SJCRH30 (cell line): ENCODE results near the gene SH3BGR. TPM values are rescaled to one million over a fixed set of nuclear protein-coding genes. Genes with fewer than 3 reads are reported as not detected.
A peak's percentile ranks its signal among the peaks of the same experiment; 100 is the strongest.
"Not testable (repeated sequence)": the region's sequence is repeated elsewhere in the genome, so short reads cannot be mapped to it uniquely, and the experiment has no call there.

ENCODE experiments used
- DNase-seq, 2 experiments: peaks; one replicate each; pipeline ENCODE4 v3.0.0-alpha.2; 2015 to 2020
- H3K27ac ChIP-seq: fragments of 250-450 bp; sonication (Bioruptor Pico); 2 replicates; pipeline ENCODE4 v1.5.1; 2020; ENCODE audit warnings: mild to moderate bottlenecking, moderate library complexity
- H3K27me3 ChIP-seq: fragments of 250-450 bp; sonication (Bioruptor Pico); 2 replicates; pipeline ENCODE4 v1.5.1; 2020; ENCODE audit warnings: mild to moderate bottlenecking, moderate library complexity
- H3K36me3 ChIP-seq: fragments of 250-450 bp; sonication (Bioruptor Pico); 2 replicates; pipeline ENCODE4 v1.5.1; 2020; ENCODE audit warnings: mild to moderate bottlenecking, moderate library complexity
- H3K4me1 ChIP-seq: fragments of 250-450 bp; sonication (Bioruptor Pico); 2 replicates; pipeline ENCODE4 v1.5.1; 2020; ENCODE audit warnings: mild to moderate bottlenecking, moderate library complexity
- H3K4me3 ChIP-seq: fragments of 250-450 bp; sonication (Bioruptor Pico); 2 replicates; pipeline ENCODE4 v1.5.1; 2020; ENCODE audit warnings: mild to moderate bottlenecking, moderate library complexity
- H3K9me3 ChIP-seq: fragments of 250-450 bp; sonication (Bioruptor Pico); replicated peaks from 2 replicates; pipeline ENCODE4 v1.5.1; 2020; ENCODE audit warnings: mild to moderate bottlenecking, moderate library complexity
- total RNA-seq: library from RNA; depleted of rRNA; stranded (reverse); fragments of >200 nt; shearing (Covaris generic); gene quantifications from 2 replicates; pipeline ENCODE4 v1.2.3, GENCODE V29; 2014

Gene SH3BGR
- total RNA-seq, 1 experiment from 2014 or later = 9.6 TPM

GRCh38 chr21:39533545-39534380 is 82.0 kb downstream of the SH3BGR start:
- Histone ChIP-seq H3K4me3 (no peak overlapping the region), H3K27ac (no peak overlapping the region), H3K27me3 (no peaks in the 10 kb centered on the region), H3K4me1 (no peaks in the 10 kb centered on the region), H3K9me3 (no peaks in the 10 kb centered on the region), H3K36me3 (no peaks in the 10 kb centered on the region)
- DNase-seq = peak in 1 of 2 experiments; percentile 28

GRCh38 chr21:39535646-39536437 is 84.1 kb downstream of the SH3BGR start:
- Histone ChIP-seq H3K36me3 (no peaks in the 10 kb centered on the region), H3K27ac (no peak overlapping the region)

GRCh38 chr21:39536835-39537234 is 85.1 kb downstream of the SH3BGR start:
- H3K27me3 ChIP-seq = no peaks in the 10 kb centered on the region
- H3K4me1 ChIP-seq = no peaks in the 10 kb centered on the region
- DNase-seq = no peak
- no peak overlapping the region for H3K27ac ChIP-seq
- no peaks in the 10 kb centered on the region for H3K9me3 ChIP-seq
- no peaks in the 10 kb centered on the region for H3K36me3 ChIP-seq
- no peak overlapping the region for H3K4me3 ChIP-seq

More at GRCh38 chr21:39535646-39536437, 84.1 kb downstream of the SH3BGR start:
- no peak overlapping the region for H3K4me3 ChIP-seq
- DNase-seq = no peak
- H3K9me3 ChIP-seq = no peaks in the 10 kb centered on the region
- H3K27me3 ChIP-seq = no peaks in the 10 kb centered on the region
- H3K4me1 ChIP-seq = no peaks in the 10 kb centered on the region

GRCh38 chr21:39537571-39537970 is 85.8 kb downstream of the SH3BGR start:
- Histone ChIP-seq H3K4me1 (no peaks in the 10 kb centered on the region), H3K9me3 (no peaks in the 10 kb centered on the region), H3K36me3 (no peaks in the 10 kb centered on the region), H3K27me3 (no peaks in the 10 kb centered on the region), H3K4me3 (no peak overlapping the region), H3K27ac (no peak overlapping the region)
- no peak for DNase-seq

GRCh38 chr21:39538453-39539042 is 86.8 kb downstream of the SH3BGR start:
- Histone ChIP-seq H3K27ac (no peak overlapping the region), H3K27me3 (no peaks in the 10 kb centered on the region), H3K4me3 (no peak overlapping the region), H3K9me3 (no peaks in the 10 kb centered on the region), H3K36me3 (no peaks in the 10 kb centered on the region), H3K4me1 (no peaks in the 10 kb centered on the region)
- no peak for DNase-seq

GRCh38 chr21:39540367-39540766 is 88.6 kb downstream of the SH3BGR start:
- H3K4me3 ChIP-seq, H3K27ac ChIP-seq, H3K4me1 ChIP-seq, DNase-seq, H3K36me3 ChIP-seq, H3K27me3 ChIP-seq, H3K9me3 ChIP-seq: not testable (repeated sequence)

- DNase-seq = no peak
- H3K4me1 ChIP-seq = no peaks in the 10 kb centered on the region
- no peaks in the 10 kb centered on the region for H3K36me3 ChIP-seq
- H3K9me3 ChIP-seq = no peaks in the 10 kb centered on the region
- H3K27ac ChIP-seq = no peak overlapping the region
- H3K4me3 ChIP-seq = no peak overlapping the region
- H3K27me3 ChIP-seq = no peaks in the 10 kb centered on the region
Measured at GRCh38 chr21:39542736-39543135, 91.0 kb downstream of the SH3BGR start.

- DNase-seq = no peak
- Histone ChIP-seq H3K36me3 (no peaks in the 10 kb centered on the region), H3K9me3 (no peaks in the 10 kb centered on the region), H3K4me1 (no peaks in the 10 kb centered on the region), H3K4me3 (no peak overlapping the region), H3K27ac (no peak overlapping the region), H3K27me3 (no peaks in the 10 kb centered on the region)
Measured at GRCh38 chr21:39546522-39546921, 94.8 kb downstream of the SH3BGR start.

GRCh38 chr21:39552856-39553255 is 101.1 kb downstream of the SH3BGR start:
- no peak for DNase-seq

GRCh38 chr21:39553331-39553730 is 101.6 kb downstream of the SH3BGR start:
- Histone ChIP-seq H3K36me3 (no peaks in the 10 kb centered on the region), H3K27me3 (no peaks in the 10 kb centered on the region), H3K9me3 (0 out of 2 replicates have a peak, but pooled peaks cover 2% of the 10 kb centered on the region), H3K4me3 (no peak overlapping the region), H3K27ac (no peak overlapping the region), H3K4me1 (peaks cover 7% of the 10 kb centered on the region)
- no peak for DNase-seq

More at GRCh38 chr21:39552856-39553255, 101.1 kb downstream of the SH3BGR start:
- Histone ChIP-seq H3K27me3 (no peaks in the 10 kb centered on the region), H3K36me3 (no peaks in the 10 kb centered on the region), H3K4me1 (peaks cover 7% of the 10 kb centered on the region), H3K27ac (no peak overlapping the region), H3K9me3 (no peaks in the 10 kb centered on the region), H3K4me3 (no peak overlapping the region)

GRCh38 chr21:39555911-39556590 is 104.3 kb downstream of the SH3BGR start:
- DNase-seq = peak; percentile 82 to 91
- no peaks in the 10 kb centered on the region for H3K36me3 ChIP-seq
- H3K27ac ChIP-seq = no peak overlapping the region
- H3K4me3 ChIP-seq = no peak overlapping the region
- peaks cover 7% of the 10 kb centered on the region for H3K4me1 ChIP-seq
- no peaks in the 10 kb centered on the region for H3K27me3 ChIP-seq
- H3K9me3 ChIP-seq = 0 out of 2 replicates have a peak, but pooled peaks cover 2% of the 10 kb centered on the region

GRCh38 chr21:39559511-39559910 is 107.7 kb downstream of the SH3BGR start:
- no peak overlapping the region for H3K4me3 ChIP-seq
- no peaks in the 10 kb centered on the region for H3K27me3 ChIP-seq
- H3K9me3 ChIP-seq = 0 out of 2 replicates have a peak, but pooled peaks cover 2% of the 10 kb centered on the region
- DNase-seq = no peak
- H3K36me3 ChIP-seq = no peaks in the 10 kb centered on the region
- no peak overlapping the region for H3K27ac ChIP-seq
- H3K4me1 ChIP-seq = peaks cover 7% of the 10 kb centered on the region

- Histone ChIP-seq H3K4me1 (peaks cover under 1% of the 10 kb centered on the region; the same call in 1 of the 2 replicates), H3K36me3 (no peaks in the 10 kb centered on the region)
- no peak for DNase-seq
Measured at GRCh38 chr21:39561140-39561539, 109.4 kb downstream of the SH3BGR start.

More at GRCh38 chr21:39561140-39561539, 109.4 kb downstream of the SH3BGR start:
- Histone ChIP-seq H3K4me3 (no peak overlapping the region), H3K27ac (no peak overlapping the region), H3K27me3 (no peaks in the 10 kb centered on the region), H3K9me3 (0 out of 2 replicates have a peak, but pooled peaks cover 2% of the 10 kb centered on the region)
